KMS-11 (cell line): ENCODE results near the gene PGAP3.

ENCODE experiments used
- H2AFZ ChIP-seq: fragments of 200-600 bp; sonication (generic); 2 replicates; pipeline ENCODE4 v1.6.1; 2016; ENCODE audit warnings: antibody characterized with exemption, mixed run types, low read depth
- H3K27ac ChIP-seq: fragments of 200-600 bp; sonication (generic); 2 replicates; pipeline ENCODE4 v1.6.1; 2016; ENCODE audit warnings: mild to moderate bottlenecking, mixed run types
- H3K27me3 ChIP-seq: fragments of 200-600 bp; sonication (generic); 2 replicates; pipeline ENCODE4 v1.6.1; 2017; ENCODE audit warnings: mild to moderate bottlenecking, low read depth, mixed run types, moderate library complexity; ENCODE audit not compliant: insufficient read depth
- H3K36me3 ChIP-seq: fragments of 200-600 bp; sonication (generic); 2 replicates; pipeline ENCODE4 v1.6.1; 2017; ENCODE audit warnings: mild to moderate bottlenecking, mixed run types; ENCODE audit not compliant: insufficient read depth
- H3K4me1 ChIP-seq: fragments of 200-600 bp; sonication (generic); 2 replicates; pipeline ENCODE4 v1.6.1; 2016; ENCODE audit warnings: mild to moderate bottlenecking, low read depth, mixed run types; ENCODE audit not compliant: poor library complexity, severe bottlenecking
- H3K4me2 ChIP-seq: fragments of 200-600 bp; sonication (generic); 2 replicates; pipeline ENCODE4 v1.7.0; 2016; ENCODE audit warnings: mild to moderate bottlenecking, mixed run types
- H3K4me3 ChIP-seq: fragments of 200-600 bp; sonication (generic); IDR thresholded peaks from 2 replicates; pipeline ENCODE4 v1.6.1; 2017; ENCODE audit warnings: low read depth, low read length, mixed read lengths; ENCODE audit not compliant: insufficient read depth
- H3K79me2 ChIP-seq: fragments of 200-600 bp; sonication (generic); 2 replicates; pipeline ENCODE4 v1.6.1; 2016; ENCODE audit warnings: low read depth, mixed run types; ENCODE audit not compliant: insufficient read depth
- H3K9ac ChIP-seq: fragments of 200-600 bp; sonication (generic); 2 replicates; pipeline ENCODE4 v1.6.1; 2016; ENCODE audit warnings: mild to moderate bottlenecking, mixed run types
- H4K20me1 ChIP-seq: fragments of 200-600 bp; sonication (generic); 2 replicates; pipeline ENCODE4 v1.6.1; 2016; ENCODE audit warnings: mild to moderate bottlenecking, mixed run types; ENCODE audit not compliant: insufficient read depth
- TF ChIP-seq, protein P1 (sequence below): fragments of 200-600 bp; sonication (generic); conservative IDR thresholded peaks from 2 replicates; pipeline ENCODE4 v1.6.1; 2017; ENCODE audit warnings: low read depth, mild to moderate bottlenecking, antibody characterized with exemption, low read length, moderate library complexity, mixed read lengths

PGAP3 gene

GRCh38 chr17:39641097-39641496, 46.8 kb downstream of the PGAP3 start:
- H3K4me3 ChIP-seq, result no peak overlapping the region
- peaks cover 32% of the 10 kb centered on the region for H3K4me1 ChIP-seq
- H3K4me2 ChIP-seq, result no peak overlapping the region
- no peak overlapping the region for H3K9ac ChIP-seq
- H3K79me2 ChIP-seq, result peaks cover 20% of the 10 kb centered on the region; the same call in 1 of the 2 replicates
- no peaks in the 10 kb centered on the region for H3K27me3 ChIP-seq
- no peaks in the 10 kb centered on the region for H4K20me1 ChIP-seq
- no peak overlapping the region for H2AFZ ChIP-seq
- TF ChIP-seq, protein P1, sequence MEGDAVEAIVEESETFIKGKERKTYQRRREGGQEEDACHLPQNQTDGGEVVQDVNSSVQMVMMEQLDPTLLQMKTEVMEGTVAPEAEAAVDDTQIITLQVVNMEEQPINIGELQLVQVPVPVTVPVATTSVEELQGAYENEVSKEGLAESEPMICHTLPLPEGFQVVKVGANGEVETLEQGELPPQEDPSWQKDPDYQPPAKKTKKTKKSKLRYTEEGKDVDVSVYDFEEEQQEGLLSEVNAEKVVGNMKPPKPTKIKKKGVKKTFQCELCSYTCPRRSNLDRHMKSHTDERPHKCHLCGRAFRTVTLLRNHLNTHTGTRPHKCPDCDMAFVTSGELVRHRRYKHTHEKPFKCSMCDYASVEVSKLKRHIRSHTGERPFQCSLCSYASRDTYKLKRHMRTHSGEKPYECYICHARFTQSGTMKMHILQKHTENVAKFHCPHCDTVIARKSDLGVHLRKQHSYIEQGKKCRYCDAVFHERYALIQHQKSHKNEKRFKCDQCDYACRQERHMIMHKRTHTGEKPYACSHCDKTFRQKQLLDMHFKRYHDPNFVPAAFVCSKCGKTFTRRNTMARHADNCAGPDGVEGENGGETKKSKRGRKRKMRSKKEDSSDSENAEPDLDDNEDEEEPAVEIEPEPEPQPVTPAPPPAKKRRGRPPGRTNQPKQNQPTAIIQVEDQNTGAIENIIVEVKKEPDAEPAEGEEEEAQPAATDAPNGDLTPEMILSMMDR, result no peak
- no peak overlapping the region for H3K27ac ChIP-seq
- H3K36me3 ChIP-seq, result no peaks in the 10 kb centered on the region

- Histone ChIP-seq H3K4me1 (peaks cover 37% of the 10 kb centered on the region), H2AFZ (no peak overlapping the region), H3K27me3 (no peaks in the 10 kb centered on the region), H3K4me3 (no peak overlapping the region), H3K27ac (no peak overlapping the region), H3K79me2 (peaks cover 20% of the 10 kb centered on the region; the same call in 1 of the 2 replicates), H3K9ac (no peak overlapping the region), H3K4me2 (no peak overlapping the region), H4K20me1 (no peaks in the 10 kb centered on the region), H3K36me3 (no peaks in the 10 kb centered on the region)
- TF ChIP-seq, protein P1, result no peak
Observed at GRCh38 chr17:39640591-39641031, 47.2 kb downstream of the PGAP3 start.

- H3K9ac ChIP-seq, result no peak overlapping the region
- H3K27me3 ChIP-seq, result no peaks in the 10 kb centered on the region
- H3K4me2 ChIP-seq, result no peak overlapping the region; the same call in 1 of the 2 replicates
- H4K20me1 ChIP-seq, result no peaks in the 10 kb centered on the region
- no peaks in the 10 kb centered on the region for H3K36me3 ChIP-seq
- H3K4me1 ChIP-seq, result peaks cover 38% of the 10 kb centered on the region
- H3K27ac ChIP-seq, result no peak overlapping the region
- H3K4me3 ChIP-seq, result no peak overlapping the region
- H2AFZ ChIP-seq, result no peak overlapping the region
- TF ChIP-seq, protein P1, result no peak
- peaks cover 20% of the 10 kb centered on the region; the same call in 1 of the 2 replicates for H3K79me2 ChIP-seq
Observed at GRCh38 chr17:39639566-39640458, 48.0 kb downstream of the PGAP3 start.

DNA sequence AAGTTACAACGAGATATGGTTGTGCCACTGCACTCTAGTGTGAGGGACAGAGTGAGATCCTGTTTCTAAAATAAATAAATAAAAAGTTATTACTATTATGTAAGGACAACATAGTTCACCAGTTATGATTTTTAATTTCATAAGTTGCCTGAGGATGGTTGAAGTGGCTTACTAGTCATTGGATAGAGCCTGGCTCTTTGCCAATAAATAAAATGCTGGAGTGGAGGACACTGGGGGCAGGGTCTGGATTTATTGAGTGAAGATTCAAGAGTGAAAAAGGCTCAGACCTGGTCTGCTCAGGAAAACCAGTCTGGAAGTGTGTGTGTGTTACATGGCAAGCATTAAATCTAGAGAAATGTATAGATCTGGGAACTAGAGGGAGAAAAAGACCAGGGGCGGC, 48.8 kb downstream of the PGAP3 start:
- Histone ChIP-seq H3K4me2 (no peak overlapping the region; the same call in 1 of the 2 replicates), H3K79me2 (peaks cover 20% of the 10 kb centered on the region; the same call in 1 of the 2 replicates)

More for the DNA sequence above, 48.8 kb downstream of the PGAP3 start:
- no peak overlapping the region for H3K4me3 ChIP-seq
- H2AFZ ChIP-seq, result no peak overlapping the region
- peaks cover 44% of the 10 kb centered on the region for H3K4me1 ChIP-seq
- H3K9ac ChIP-seq, result no peak overlapping the region
- TF ChIP-seq, protein P1, result no peak
- H3K27ac ChIP-seq, result no peak overlapping the region
- H3K36me3 ChIP-seq, result no peaks in the 10 kb centered on the region
- no peaks in the 10 kb centered on the region for H4K20me1 ChIP-seq
- no peaks in the 10 kb centered on the region for H3K27me3 ChIP-seq
